Smooth muscle cell (in vitro differentiated cells): ENCODE data around the gene TMCO5A. TPM values are rescaled to one million over a fixed set of nuclear protein-coding genes. Genes with fewer than 3 reads are reported as not detected.

ENCODE experiments used
- DNase-seq: peaks from one replicate; lab custom pipeline; 2025; ENCODE audit not compliant: unreplicated experiment; lab: John Stamatoyannopoulos, UW
- H2AFZ ChIP-seq: fragments of 200-600 bp; sonication (generic); 2 replicates; pipeline ENCODE4 v1.6.0; 2016; ENCODE audit warnings: antibody characterized with exemption, low read depth, mild to moderate bottlenecking
- H3F3A ChIP-seq: fragments of 200-600 bp; sonication (generic); 2 replicates; pipeline ENCODE4 v1.6.0; 2017; ENCODE audit warnings: antibody characterized with exemption, low read depth
- H3K27ac ChIP-seq: fragments of 200-600 bp; sonication (generic); 2 replicates; pipeline ENCODE4 v1.5.1; 2016; ENCODE audit warnings: low read depth, mild to moderate bottlenecking
- H3K27me3 ChIP-seq: fragments of 200-600 bp; sonication (generic); 2 replicates; pipeline ENCODE4 v1.6.1; 2016; ENCODE audit warnings: low read depth, mild to moderate bottlenecking
- H3K36me3 ChIP-seq: fragments of 200-600 bp; sonication (generic); 2 replicates; pipeline ENCODE4 v1.5.1; 2016; ENCODE audit warnings: low read depth
- H3K4me1 ChIP-seq: fragments of 200-600 bp; sonication (generic); 2 replicates; pipeline ENCODE4 v1.5.1; 2016; ENCODE audit warnings: low read depth
- H3K4me2 ChIP-seq: fragments of 200-600 bp; sonication (generic); 2 replicates; pipeline ENCODE4 v1.6.0; 2016; ENCODE audit warnings: mild to moderate bottlenecking
- H3K4me3 ChIP-seq: fragments of 200-600 bp; sonication (generic); 2 replicates; pipeline ENCODE4 v1.5.1; 2016; ENCODE audit warnings: mild to moderate bottlenecking
- H3K79me2 ChIP-seq: fragments of 200-600 bp; sonication (generic); 2 replicates; pipeline ENCODE4 v1.6.0; 2016; ENCODE audit warnings: low read depth, mild to moderate bottlenecking
- H3K9ac ChIP-seq: fragments of 200-600 bp; sonication (generic); 2 replicates; pipeline ENCODE4 v1.6.0; 2016; ENCODE audit warnings: low read depth
- H3K9me3 ChIP-seq: fragments of 200-600 bp; sonication (generic); replicated peaks from 2 replicates; pipeline ENCODE4 v1.5.1; 2016; ENCODE audit warnings: low read depth
- H4K20me1 ChIP-seq: fragments of 200-600 bp; sonication (generic); 2 replicates; pipeline ENCODE4 v1.6.0; 2016; ENCODE audit warnings: low read depth
- WGBS: methylation state at CpG from one replicate; pipeline ENCODE4 v1.1.7; 2016; ENCODE audit warnings: low lambda C conversion rate; 5-methylcytosine and 5-hydroxymethylcytosine counted together
- polyA plus RNA-seq: library from polyadenylated mRNA; unstranded; fragments of >200 nt; fragmentation: Nextera tagmentation; extraction: Ambion mirVana; gene quantifications from 2 replicates; pipeline ENCODE4 v1.2.1, GENCODE V29; 2016
- total RNA-seq: library from RNA; depleted of rRNA; stranded (reverse); fragments of >200 nt; gene quantifications from 2 replicates; pipeline ENCODE4 v1.2.3, GENCODE V29; 2014
- TF ChIP-seq, protein P1 (sequence below): fragments of 200-600 bp; sonication (generic); IDR thresholded peaks from 2 replicates; pipeline ENCODE4 v1.5.1; 2017; ENCODE audit warnings: borderline replicate concordance, mild to moderate bottlenecking, antibody characterized with exemption; ENCODE audit not compliant: insufficient read depth, poor library complexity, severe bottlenecking

The TMCO5A gene
- total and polyA plus RNA-seq, 2 experiments from 2014 or later = not detected

DNA sequence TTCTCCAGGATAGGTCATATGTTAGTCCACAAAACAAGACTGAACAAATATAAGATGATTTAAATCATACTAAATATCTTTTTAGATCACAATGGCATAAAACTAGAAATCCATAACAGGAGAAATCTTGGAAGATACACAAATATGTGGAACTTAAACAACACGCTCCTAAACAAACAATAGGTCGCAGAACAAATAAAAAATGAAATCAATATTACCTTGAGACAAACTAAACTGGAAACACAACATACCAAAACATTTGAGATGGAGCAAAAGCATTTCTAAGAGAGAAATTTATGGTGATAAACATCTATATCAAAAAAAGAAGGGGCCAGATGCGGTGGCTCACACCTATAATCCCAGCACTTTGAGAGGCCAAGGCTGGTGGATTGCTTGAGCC, 8.3 kb upstream of the TMCO5A start:
- H3K36me3 ChIP-seq = no peaks in the 10 kb centered on the region
- peaks cover 10% of the 10 kb centered on the region for H3K27me3 ChIP-seq
- no peaks in the 10 kb centered on the region for H3K79me2 ChIP-seq
- H3K4me1 ChIP-seq = no peaks in the 10 kb centered on the region
- H3K27ac ChIP-seq = no peak overlapping the region
- no peaks in the 10 kb centered on the region for H3F3A ChIP-seq
- no peak overlapping the region for H3K4me2 ChIP-seq
- TF ChIP-seq, protein P1, sequence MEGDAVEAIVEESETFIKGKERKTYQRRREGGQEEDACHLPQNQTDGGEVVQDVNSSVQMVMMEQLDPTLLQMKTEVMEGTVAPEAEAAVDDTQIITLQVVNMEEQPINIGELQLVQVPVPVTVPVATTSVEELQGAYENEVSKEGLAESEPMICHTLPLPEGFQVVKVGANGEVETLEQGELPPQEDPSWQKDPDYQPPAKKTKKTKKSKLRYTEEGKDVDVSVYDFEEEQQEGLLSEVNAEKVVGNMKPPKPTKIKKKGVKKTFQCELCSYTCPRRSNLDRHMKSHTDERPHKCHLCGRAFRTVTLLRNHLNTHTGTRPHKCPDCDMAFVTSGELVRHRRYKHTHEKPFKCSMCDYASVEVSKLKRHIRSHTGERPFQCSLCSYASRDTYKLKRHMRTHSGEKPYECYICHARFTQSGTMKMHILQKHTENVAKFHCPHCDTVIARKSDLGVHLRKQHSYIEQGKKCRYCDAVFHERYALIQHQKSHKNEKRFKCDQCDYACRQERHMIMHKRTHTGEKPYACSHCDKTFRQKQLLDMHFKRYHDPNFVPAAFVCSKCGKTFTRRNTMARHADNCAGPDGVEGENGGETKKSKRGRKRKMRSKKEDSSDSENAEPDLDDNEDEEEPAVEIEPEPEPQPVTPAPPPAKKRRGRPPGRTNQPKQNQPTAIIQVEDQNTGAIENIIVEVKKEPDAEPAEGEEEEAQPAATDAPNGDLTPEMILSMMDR = no peak
- H3K9me3 ChIP-seq = no peaks in the 10 kb centered on the region
- H4K20me1 ChIP-seq = no peaks in the 10 kb centered on the region
- H3K9ac ChIP-seq = no peak overlapping the region
- H3K4me3 ChIP-seq = no peak overlapping the region
- DNase-seq = no peak
- H2AFZ ChIP-seq = no peak overlapping the region
- WGBS = over 99% methylated on average over 3 of the region's 3 CpGs

DNA sequence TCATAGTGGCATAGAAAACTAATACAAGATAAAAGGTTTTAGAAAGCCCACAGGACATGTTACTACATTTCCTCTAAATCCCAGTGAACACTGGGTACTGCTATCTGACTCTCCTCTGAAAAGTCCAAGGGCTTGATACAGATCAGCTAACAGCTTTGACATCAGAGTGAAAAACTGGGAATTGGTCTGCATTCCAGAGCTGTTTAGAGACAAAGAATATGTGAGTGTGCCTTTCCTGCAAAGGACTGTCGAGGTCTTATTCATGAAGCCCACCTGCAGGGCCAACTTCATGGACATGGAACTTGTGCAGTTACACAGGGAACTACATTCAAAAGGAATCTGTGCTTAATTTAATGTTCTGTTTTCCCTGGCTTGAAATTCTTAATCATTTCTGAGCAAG, 5.2 kb upstream of the TMCO5A start:
- WGBS = 62% methylated on average over 1 of the region's 1 CpG

DNA sequence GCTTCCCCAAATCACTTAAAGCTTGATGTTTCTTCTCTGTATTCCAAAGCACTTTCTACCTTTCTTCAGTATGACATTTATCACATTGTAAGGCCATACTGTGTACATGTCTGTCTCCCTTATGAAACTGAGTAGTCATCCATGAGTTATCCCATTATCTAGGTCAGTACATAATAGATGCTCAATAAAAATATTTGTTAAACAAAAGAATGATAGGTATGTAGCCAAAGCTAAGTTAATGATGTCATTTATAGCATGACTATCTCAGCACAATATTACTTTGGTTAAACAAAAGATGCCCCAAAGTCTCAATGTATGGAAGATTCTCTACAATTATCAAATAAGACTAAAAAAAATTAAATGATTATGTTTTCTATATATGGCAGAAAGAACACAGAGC, 3.1 kb upstream of the TMCO5A start:
- no peaks in the 10 kb centered on the region for H3K36me3 ChIP-seq
- H3K27ac ChIP-seq = no peak overlapping the region
- H3K27me3 ChIP-seq = peaks cover 10% of the 10 kb centered on the region
- no peaks in the 10 kb centered on the region for H3F3A ChIP-seq
- H2AFZ ChIP-seq = no peak overlapping the region
- H4K20me1 ChIP-seq = no peaks in the 10 kb centered on the region
- peak overlapping the region; percentile 29 for H3K4me2 ChIP-seq
- no peak overlapping the region for H3K9ac ChIP-seq
- no peaks in the 10 kb centered on the region for H3K9me3 ChIP-seq
- H3K4me1 ChIP-seq = no peaks in the 10 kb centered on the region
- no peaks in the 10 kb centered on the region for H3K79me2 ChIP-seq
- DNase-seq = no peak
- TF ChIP-seq, protein P1 = no peak
- no peak overlapping the region for H3K4me3 ChIP-seq

More for the DNA sequence above, 5.2 kb upstream of the TMCO5A start:
- Histone ChIP-seq H3K79me2 (no peaks in the 10 kb centered on the region), H2AFZ (no peak overlapping the region), H3K4me1 (no peaks in the 10 kb centered on the region), H3K9me3 (no peaks in the 10 kb centered on the region), H3K4me3 (no peak overlapping the region), H4K20me1 (no peaks in the 10 kb centered on the region), H3K36me3 (no peaks in the 10 kb centered on the region), H3K9ac (no peak overlapping the region), H3K4me2 (no peak overlapping the region), H3F3A (no peaks in the 10 kb centered on the region), H3K27ac (no peak overlapping the region), H3K27me3 (peaks cover 10% of the 10 kb centered on the region)
- DNase-seq = no peak
- TF ChIP-seq, protein P1 = no peak

DNA sequence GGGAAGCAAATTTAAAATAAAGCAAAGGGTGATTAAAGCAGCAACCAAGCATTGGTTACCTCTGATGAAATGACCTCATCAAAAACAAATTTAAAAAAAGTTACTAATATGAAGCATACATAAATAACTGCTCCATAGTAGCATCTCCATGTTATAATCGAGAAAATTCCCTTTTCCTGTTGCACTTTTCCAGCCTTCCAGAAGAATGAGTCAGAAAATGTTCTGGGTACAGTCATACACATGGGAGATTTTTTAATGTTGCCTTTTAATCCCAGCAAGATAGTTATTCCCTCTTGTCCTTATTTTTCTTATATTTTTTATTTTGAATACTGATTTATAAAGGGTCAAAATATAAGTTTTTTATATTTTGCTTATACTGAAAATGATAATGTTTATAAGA, 2.6 kb upstream of the TMCO5A start:
- TF ChIP-seq, protein P1 = no peak
- Histone ChIP-seq H3K4me1 (no peaks in the 10 kb centered on the region), H2AFZ (no peak overlapping the region), H3K9me3 (no peaks in the 10 kb centered on the region), H3K9ac (no peak overlapping the region), H3K36me3 (no peaks in the 10 kb centered on the region), H3K4me3 (no peak overlapping the region), H3K27ac (peak overlapping the region; percentile 72), H3K27me3 (peaks cover 5% of the 10 kb centered on the region), H3K79me2 (no peaks in the 10 kb centered on the region), H4K20me1 (no peaks in the 10 kb centered on the region), H3F3A (no peaks in the 10 kb centered on the region), H3K4me2 (peak overlapping the region; percentile 61)
- no peak for DNase-seq
- 25% methylated on average over 1 of the region's 1 CpG for WGBS
